ENCODE data around the gene CCT8.

DNA sequence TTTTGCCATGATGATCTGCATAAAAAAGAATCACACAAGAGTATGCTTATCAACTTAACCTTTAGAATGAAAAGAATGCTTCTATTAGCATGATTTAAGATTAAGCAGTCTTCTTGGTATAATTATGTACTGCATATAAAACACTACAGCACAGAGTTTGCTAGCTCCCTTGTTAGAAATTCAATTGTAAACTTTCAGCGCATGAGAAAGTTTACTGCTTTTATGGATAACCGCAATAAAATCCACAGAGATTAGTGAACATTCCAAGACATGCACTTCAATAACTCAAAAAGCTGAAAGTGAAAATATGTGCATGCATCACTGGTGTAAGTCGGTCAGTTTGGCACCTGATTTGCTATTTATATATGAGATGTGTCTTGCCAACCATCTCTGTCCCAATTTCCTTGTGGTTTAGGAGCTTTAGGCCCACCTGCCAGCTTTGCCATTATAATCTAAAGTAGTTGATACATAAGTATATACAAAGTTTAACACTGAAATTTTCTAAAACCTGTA lies 16.9 kb downstream of the CCT8 start:
- TF ChIP-seq, protein P1, sequence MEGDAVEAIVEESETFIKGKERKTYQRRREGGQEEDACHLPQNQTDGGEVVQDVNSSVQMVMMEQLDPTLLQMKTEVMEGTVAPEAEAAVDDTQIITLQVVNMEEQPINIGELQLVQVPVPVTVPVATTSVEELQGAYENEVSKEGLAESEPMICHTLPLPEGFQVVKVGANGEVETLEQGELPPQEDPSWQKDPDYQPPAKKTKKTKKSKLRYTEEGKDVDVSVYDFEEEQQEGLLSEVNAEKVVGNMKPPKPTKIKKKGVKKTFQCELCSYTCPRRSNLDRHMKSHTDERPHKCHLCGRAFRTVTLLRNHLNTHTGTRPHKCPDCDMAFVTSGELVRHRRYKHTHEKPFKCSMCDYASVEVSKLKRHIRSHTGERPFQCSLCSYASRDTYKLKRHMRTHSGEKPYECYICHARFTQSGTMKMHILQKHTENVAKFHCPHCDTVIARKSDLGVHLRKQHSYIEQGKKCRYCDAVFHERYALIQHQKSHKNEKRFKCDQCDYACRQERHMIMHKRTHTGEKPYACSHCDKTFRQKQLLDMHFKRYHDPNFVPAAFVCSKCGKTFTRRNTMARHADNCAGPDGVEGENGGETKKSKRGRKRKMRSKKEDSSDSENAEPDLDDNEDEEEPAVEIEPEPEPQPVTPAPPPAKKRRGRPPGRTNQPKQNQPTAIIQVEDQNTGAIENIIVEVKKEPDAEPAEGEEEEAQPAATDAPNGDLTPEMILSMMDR (conservative IDR thresholded peaks at IDR 0.05) = no peak
- TF ChIP-seq EZH2 (IDR thresholded peaks at IDR 0.05; ENCODE audit: low read depth) = no peak

Data from PC-9 (cell line).